HG03025 (cell line): ENCODE data around the gene TAS2R40.
"Not testable (repeated sequence)": the region's sequence is repeated elsewhere in the genome, so short reads cannot be mapped to it uniquely, and the experiment has no call there.

Source experiments
- ATAC-seq: cut with Tn5 transposase; IDR thresholded peaks from one replicate; pipeline ENCODE4 v1.9.1; 2021; ENCODE audit warnings: mild to moderate bottlenecking, moderate library complexity; ENCODE audit not compliant: unreplicated experiment, low FRiP score

The TAS2R40 gene

GRCh38 chr7:143221737-143222136, at the start of gene TAS2R40:
TSS of gene TAS2R40 (plus strand) at chr7:143222037. CDS start at chr7:143222079, 42 bp downstream.
- no peak for ATAC-seq

- ATAC-seq = no peak
Measured at GRCh38 chr7:143172354-143172753, 49.5 kb upstream of the TAS2R40 start.

GRCh38 chr7:143176128-143176527, 45.7 kb upstream of the TAS2R40 start:
- ATAC-seq = no peak

- no peak for ATAC-seq
Measured at GRCh38 chr7:143177374-143178119, 44.3 kb upstream of the TAS2R40 start.

- not testable (repeated sequence) for ATAC-seq
Measured at GRCh38 chr7:143180771-143181170, 41.1 kb upstream of the TAS2R40 start.

GRCh38 chr7:143181349-143181748, 40.5 kb upstream of the TAS2R40 start:
- ATAC-seq = no peak

GRCh38 chr7:143183024-143183423, 38.8 kb upstream of the TAS2R40 start, which contains the start of gene TAS2R39:
TSS of gene TAS2R39 (plus strand) at chr7:143183419. CDS start at chr7:143183419, 0 bp downstream.
- ATAC-seq = no peak

GRCh38 chr7:143185551-143185950, 36.3 kb upstream of the TAS2R40 start:
- no peak for ATAC-seq

GRCh38 chr7:143188994-143189393, 32.8 kb upstream of the TAS2R40 start:
- no peak for ATAC-seq

GRCh38 chr7:143193880-143194279, 28.0 kb upstream of the TAS2R40 start:
- ATAC-seq = no peak

GRCh38 chr7:143199040-143199439, 22.8 kb upstream of the TAS2R40 start:
- no peak for ATAC-seq

- ATAC-seq = no peak
Measured at GRCh38 chr7:143202161-143202560, 19.7 kb upstream of the TAS2R40 start.

- ATAC-seq = no peak
Measured at GRCh38 chr7:143203386-143203785, 18.5 kb upstream of the TAS2R40 start.

- peak; percentile 72 for ATAC-seq
Measured at GRCh38 chr7:143205560-143206293, 16.1 kb upstream of the TAS2R40 start.

GRCh38 chr7:143210541-143210940, 11.3 kb upstream of the TAS2R40 start:
- ATAC-seq = no peak

GRCh38 chr7:143213478-143213877, 8.4 kb upstream of the TAS2R40 start:
- ATAC-seq = not testable (repeated sequence)

GRCh38 chr7:143214789-143215679, 6.8 kb upstream of the TAS2R40 start:
- ATAC-seq = peak; percentile 88

GRCh38 chr7:143216151-143216550, 5.7 kb upstream of the TAS2R40 start:
- no peak for ATAC-seq

- no peak for ATAC-seq
Measured at GRCh38 chr7:143216686-143217085, 5.2 kb upstream of the TAS2R40 start.

- ATAC-seq = no peak
Measured at GRCh38 chr7:143217806-143218205, 4.0 kb upstream of the TAS2R40 start.

- no peak for ATAC-seq
Measured at GRCh38 chr7:143221286-143221685, 551 bp upstream of the TAS2R40 start.
